Panc1 (cell line): ENCODE measurements around the gene CAMKK1. TPM values are rescaled to one million over a fixed set of nuclear protein-coding genes. Genes with fewer than 3 reads are reported as not detected.

Source experiments
- ATAC-seq: fragments of 200-7000 bp; cut with Tn5 transposase; 2 replicates; pipeline ENCODE4 v1.9.1; 2020; ENCODE audit warnings: mild to moderate bottlenecking, moderate library complexity
- BruUV-seq: library from RNA; stranded (reverse); fragments of 400-500 nt; replicated peaks from 2 replicates; lab custom pipeline; 2021; lab: Mats Ljungman, UMichigan
- CTCF ChIA-PET: fragments of 300-600 bp; sonication (Branson Sonifier 250); formaldehyde crosslinking; loops from one replicate; lab custom pipeline; 2022; ENCODE audit warnings: antibody characterized with exemption; lab: Charles Lee
- POLR2A ChIA-PET: fragments of 300-600 bp; sonication (Branson Sonifier 250); formaldehyde crosslinking; loops from one replicate; lab custom pipeline; 2022; ENCODE audit warnings: antibody characterized with exemption; lab: Charles Lee
- DNase-seq: peaks from one replicate; pipeline ENCODE4 v3.0.0-alpha.2; 2010; ENCODE audit warnings: low read depth, low spot score
- H3K27ac ChIP-seq: 2 replicates; pipeline ENCODE4 v1.5.1; 2011; ENCODE audit warnings: mild to moderate bottlenecking, low read length, inconsistent platforms
- H3K27me3 ChIP-seq: fragments of 200-500 bp; sonication (Bioruptor generic); 2 replicates; pipeline ENCODE4 v1.6.0; 2014; ENCODE audit warnings: low read length, inconsistent platforms; ENCODE audit not compliant: control insufficient read depth, insufficient read depth
- H3K36me3 ChIP-seq: fragments of 200-500 bp; sonication (Bioruptor generic); 2 replicates; pipeline ENCODE4 v1.5.1; 2014; ENCODE audit warnings: inconsistent platforms, mild to moderate bottlenecking, low read length, moderate library complexity; ENCODE audit not compliant: control insufficient read depth, insufficient read depth
- H3K4me1 ChIP-seq: 2 replicates; pipeline ENCODE4 v1.5.1; 2011; ENCODE audit warnings: inconsistent platforms, mild to moderate bottlenecking, low read length, moderate library complexity; ENCODE audit not compliant: control insufficient read depth, insufficient read depth
- H3K4me3 ChIP-seq, 2 experiments: 2 replicates each; pipeline ENCODE4 v1.5.1; 2011 to 2012; ENCODE audit warnings: low read depth in 2 of 2, low read length in 2 of 2, mild to moderate bottlenecking in 2 of 2, inconsistent platforms in 1 of 2, moderate library complexity in 1 of 2
- H3K9me3 ChIP-seq: fragments of 200-500 bp; sonication (Bioruptor generic); 2 replicates; pipeline ENCODE4 v1.5.1; 2014; ENCODE audit warnings: low read depth, mild to moderate bottlenecking, inconsistent platforms, low read length, moderate library complexity; ENCODE audit not compliant: control insufficient read depth, insufficient read depth
- POLR2AphosphoS5 ChIP-seq: IDR thresholded peaks from 2 replicates; pipeline ENCODE4 v1.6.1; 2012; ENCODE audit warnings: mild to moderate bottlenecking, low read depth, low read length, moderate library complexity
- REST ChIP-seq, 2 experiments: IDR thresholded peaks; 2 replicates each; pipeline ENCODE4 v1.6.1; 2011 to 2012; ENCODE audit warnings: low read depth in 2 of 2, control low read depth in 1 of 2, low read length in 1 of 2, mild to moderate bottlenecking in 1 of 2, moderate library complexity in 1 of 2; ENCODE audit not compliant: insufficient read depth in 1 of 2
- SIN3A ChIP-seq: IDR thresholded peaks from 2 replicates; pipeline ENCODE4 v1.6.1; 2012; ENCODE audit warnings: low read depth, mild to moderate bottlenecking, low read length, moderate library complexity, borderline replicate concordance; ENCODE audit not compliant: insufficient read depth
- TCF7L2 ChIP-seq: IDR thresholded peaks from 2 replicates; pipeline ENCODE4 v1.6.1; 2011; ENCODE audit warnings: mild to moderate bottlenecking, low read depth, low read length, inconsistent platforms
- in situ Hi-C: cut with HindIII; loops from 2 replicates; pipeline ENCODE4 v1.10.0; 2016; ENCODE audit warnings: low sequenced_read_pairs, low pct_unique_long_range_greater_than_20kb
- intact Hi-C: fragments of 100-400 bp; cut with micrococcal nuclease; formaldehyde crosslinking; loops from one replicate; pipeline ENCODE4 v1.10.0; 2022; ENCODE audit not compliant: unreplicated experiment
- total RNA-seq: library from RNA; stranded (reverse); gene quantifications from one replicate; pipeline ENCODE4 v1.2.1, GENCODE V29; 2021; ENCODE audit not compliant: unreplicated experiment
- TF ChIP-seq, protein P1 (sequence below): fragments of 450-650 bp; IDR thresholded peaks from 2 replicates; pipeline ENCODE4 v1.5.1; 2017; ENCODE audit warnings: mild to moderate bottlenecking

The CAMKK1 gene
- total RNA-seq, 1 experiment from 2014 or later = 6.7 TPM

GRCh38 chr17:3937359-3937758 lies 44.5 kb upstream of the CAMKK1 start:
- Histone ChIP-seq H3K27ac (no peak overlapping the region), H3K4me1 (no peaks in the 10 kb centered on the region), H3K4me3 (no peak overlapping the region), H3K9me3 (no peaks in the 10 kb centered on the region), H3K27me3 (no peaks in the 10 kb centered on the region), H3K36me3 (no peaks in the 10 kb centered on the region)
- no peak for ATAC-seq
- intact Hi-C loops = loop anchor here (5.0 kb wide), 1 partner anchor 70 kb away; no protein-coding TSS in a partner anchor
- POLR2A ChIA-PET = no interaction called here
- BruUV-seq = no TSS peak
- in situ Hi-C loops = no loop called here
- CTCF ChIA-PET = no interaction called here
- TF ChIP-seq REST (IDR thresholded peaks at IDR 0.05; ENCODE audit: insufficient read depth in 1 of 2, low read depth in 2 of 2, low read length in 1 of 2) (no peak), TCF7L2 (no peak), POLR2AphosphoS5 (no peak), SIN3A (no peak)
- TF ChIP-seq, protein P1, sequence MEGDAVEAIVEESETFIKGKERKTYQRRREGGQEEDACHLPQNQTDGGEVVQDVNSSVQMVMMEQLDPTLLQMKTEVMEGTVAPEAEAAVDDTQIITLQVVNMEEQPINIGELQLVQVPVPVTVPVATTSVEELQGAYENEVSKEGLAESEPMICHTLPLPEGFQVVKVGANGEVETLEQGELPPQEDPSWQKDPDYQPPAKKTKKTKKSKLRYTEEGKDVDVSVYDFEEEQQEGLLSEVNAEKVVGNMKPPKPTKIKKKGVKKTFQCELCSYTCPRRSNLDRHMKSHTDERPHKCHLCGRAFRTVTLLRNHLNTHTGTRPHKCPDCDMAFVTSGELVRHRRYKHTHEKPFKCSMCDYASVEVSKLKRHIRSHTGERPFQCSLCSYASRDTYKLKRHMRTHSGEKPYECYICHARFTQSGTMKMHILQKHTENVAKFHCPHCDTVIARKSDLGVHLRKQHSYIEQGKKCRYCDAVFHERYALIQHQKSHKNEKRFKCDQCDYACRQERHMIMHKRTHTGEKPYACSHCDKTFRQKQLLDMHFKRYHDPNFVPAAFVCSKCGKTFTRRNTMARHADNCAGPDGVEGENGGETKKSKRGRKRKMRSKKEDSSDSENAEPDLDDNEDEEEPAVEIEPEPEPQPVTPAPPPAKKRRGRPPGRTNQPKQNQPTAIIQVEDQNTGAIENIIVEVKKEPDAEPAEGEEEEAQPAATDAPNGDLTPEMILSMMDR = no peak
- DNase-seq = no peak

- H3K4me1 ChIP-seq = no peaks in the 10 kb centered on the region
- ChIA-PET POLR2A (no interaction called here), CTCF (interaction anchor here (0.7 kb wide), 1 partner anchor 68 kb away, joined by 7 read pairs; no protein-coding TSS in a partner anchor)
- no TSS peak for BruUV-seq
- H3K27ac ChIP-seq = no peak overlapping the region
- TF ChIP-seq, protein P1 = no peak
- TF ChIP-seq TCF7L2 (no peak), SIN3A (no peak), POLR2AphosphoS5 (no peak), REST (IDR thresholded peaks at IDR 0.05; ENCODE audit: insufficient read depth in 1 of 2, low read depth in 2 of 2, low read length in 1 of 2) (no peak)
- no peak for DNase-seq
- no peak; the same call in 1 of the 2 replicates for ATAC-seq
- no peaks in the 10 kb centered on the region for H3K27me3 ChIP-seq
- intact Hi-C loops (loop anchor here (5.0 kb wide), 1 partner anchor 71 kb away; no protein-coding TSS in a partner anchor), in situ Hi-C loops (no loop called here)
- H3K4me3 ChIP-seq = no peak overlapping the region
- no peaks in the 10 kb centered on the region for H3K36me3 ChIP-seq
- H3K9me3 ChIP-seq = no peaks in the 10 kb centered on the region
These were observed 43.0 kb upstream of the CAMKK1 start for GRCh38 chr17:3935825-3936355.
